ENCODE results near the gene SCN5A. TPM values are rescaled to one million over a fixed set of nuclear protein-coding genes. Genes with fewer than 3 reads are reported as not detected.

Gene SCN5A
- total RNA-seq, 1 donor from 2014 or later = 2.7 TPM

Other genes with a start within 250 kb of the SCN5A start
- gene ACVR2B, start 195.8 kb downstream of the SCN5A start, total RNA-seq = 13.1 TPM
- 16.7 TPM for gene EXOG, start 153.3 kb downstream of the SCN5A start, total RNA-seq
- gene SCN10A, start 166.5 kb upstream of the SCN5A start, total RNA-seq = not detected

Measured in sciatic nerve (tissue), 1 donor.